ENCODE results near the gene CARD10. TPM values are rescaled to one million over a fixed set of nuclear protein-coding genes. Genes with fewer than 3 reads are reported as not detected.

Gene CARD10
- total and polyA plus RNA-seq, 4 donors, result 6.8 to 16.3 (median 10.2) TPM

- ATAC-seq (ENCODE audit: insufficient read depth, low FRiP score) (peak; percentile 60), DNase-seq (peak; percentile 95 to 96 (median 95))
- Histone ChIP-seq H3K4me1 (ENCODE audit: control insufficient read depth in 5 of 5, insufficient read depth in 5 of 5, low read length in 5 of 5) (peaks cover 0 to 42% (median 24%) of the 10 kb centered on the region in 5 donors), H3K27me3 (ENCODE audit: control insufficient read depth in 3 of 3, insufficient read depth in 3 of 3, low read length in 2 of 3) (no peaks in the 10 kb centered on the region), H3K36me3 (ENCODE audit: control insufficient read depth in 4 of 4, insufficient read depth in 4 of 4, low read length in 4 of 4) (peaks cover 0 to 13% (median 9%) of the 10 kb centered on the region in 4 donors), H3K9me3 (ENCODE audit: control insufficient read depth in 4 of 4, insufficient read depth in 3 of 4, low read length in 3 of 4) (no peaks in the 10 kb centered on the region), H3K27ac (ENCODE audit: low read depth in 1 of 2, low read length in 1 of 2) (peak overlapping the region; percentile 96 to 98), H3K9ac (ENCODE audit: insufficient read depth in 1 of 2, low read length in 2 of 2) (peak overlapping the region; percentile 72 to 79), H3K4me3 (peak overlapping the region; percentile 78)
- 2% methylated on average over 48 to 56 of the region's 56 CpGs for WGBS, 2 donors
- peak; percentile 65 for TF ChIP-seq CTCF (IDR thresholded peaks at IDR 0.05; ENCODE audit: control extremely low read depth, extremely low read depth)
These were observed 42.2 kb upstream of the CARD10 start for GRCh38 chr22:37561212-37562048.

DNA sequence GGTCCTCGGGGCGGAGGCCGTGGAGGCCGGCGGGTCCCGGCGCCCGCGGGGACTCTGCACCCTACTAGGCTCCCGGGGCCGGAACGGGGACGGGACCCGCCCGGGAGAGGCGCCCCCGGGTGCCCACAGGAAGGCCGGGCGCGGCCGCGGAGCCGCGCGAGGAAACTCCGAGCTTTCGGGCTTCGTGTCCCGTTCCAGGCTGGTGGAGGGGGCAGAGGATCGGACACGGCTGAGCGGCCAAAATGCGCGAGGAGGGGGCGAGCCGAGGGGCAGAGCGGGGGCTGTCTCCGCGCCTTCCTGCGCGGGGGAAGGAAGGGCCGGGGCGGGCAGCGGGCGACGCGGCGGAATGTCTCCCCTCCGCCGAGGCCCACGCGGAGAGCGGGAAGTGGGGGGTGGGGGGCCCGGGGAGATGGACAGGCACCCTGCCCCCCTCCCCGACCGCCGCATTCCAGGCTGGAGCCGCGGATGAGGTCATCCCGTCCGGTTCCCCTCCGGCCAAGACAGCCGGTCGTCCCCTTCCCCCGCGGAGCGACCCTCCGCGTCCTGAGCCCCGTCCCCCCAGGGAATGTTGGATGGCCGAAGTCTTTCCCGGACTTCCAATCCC is 41.5 kb upstream of the CARD10 start:
- TF ChIP-seq CTCF (IDR thresholded peaks at IDR 0.05; ENCODE audit: control extremely low read depth, extremely low read depth), result no peak
- WGBS, 2 donors, result 0 to 1% methylated on average over 50 to 70 of the region's 72 CpGs
- DNase-seq, result peak; percentile 65 to 78 (median 69)
- Histone ChIP-seq H3K9me3 (ENCODE audit: control insufficient read depth in 4 of 4, insufficient read depth in 3 of 4, low read length in 3 of 4) (no peaks in the 10 kb centered on the region), H3K27ac (ENCODE audit: low read depth in 1 of 2, low read length in 1 of 2) (peak overlapping the region; percentile 96 to 98), H3K27me3 (ENCODE audit: control insufficient read depth in 3 of 3, insufficient read depth in 3 of 3, low read length in 2 of 3) (no peaks in the 10 kb centered on the region), H3K9ac (ENCODE audit: insufficient read depth in 1 of 2, low read length in 2 of 2) (peak overlapping the region; percentile 72 to 79), H3K4me3 (peak overlapping the region; percentile 78), H3K36me3 (ENCODE audit: control insufficient read depth in 4 of 4, insufficient read depth in 4 of 4, low read length in 4 of 4) (peaks cover 0 to 7% (median 5%) of the 10 kb centered on the region in 4 donors), H3K4me1 (ENCODE audit: control insufficient read depth in 5 of 5, insufficient read depth in 5 of 5, low read length in 5 of 5) (peaks cover 0 to 44% (median 24%) of the 10 kb centered on the region in 5 donors)
- no peak for ATAC-seq (ENCODE audit: insufficient read depth, low FRiP score)

DNA sequence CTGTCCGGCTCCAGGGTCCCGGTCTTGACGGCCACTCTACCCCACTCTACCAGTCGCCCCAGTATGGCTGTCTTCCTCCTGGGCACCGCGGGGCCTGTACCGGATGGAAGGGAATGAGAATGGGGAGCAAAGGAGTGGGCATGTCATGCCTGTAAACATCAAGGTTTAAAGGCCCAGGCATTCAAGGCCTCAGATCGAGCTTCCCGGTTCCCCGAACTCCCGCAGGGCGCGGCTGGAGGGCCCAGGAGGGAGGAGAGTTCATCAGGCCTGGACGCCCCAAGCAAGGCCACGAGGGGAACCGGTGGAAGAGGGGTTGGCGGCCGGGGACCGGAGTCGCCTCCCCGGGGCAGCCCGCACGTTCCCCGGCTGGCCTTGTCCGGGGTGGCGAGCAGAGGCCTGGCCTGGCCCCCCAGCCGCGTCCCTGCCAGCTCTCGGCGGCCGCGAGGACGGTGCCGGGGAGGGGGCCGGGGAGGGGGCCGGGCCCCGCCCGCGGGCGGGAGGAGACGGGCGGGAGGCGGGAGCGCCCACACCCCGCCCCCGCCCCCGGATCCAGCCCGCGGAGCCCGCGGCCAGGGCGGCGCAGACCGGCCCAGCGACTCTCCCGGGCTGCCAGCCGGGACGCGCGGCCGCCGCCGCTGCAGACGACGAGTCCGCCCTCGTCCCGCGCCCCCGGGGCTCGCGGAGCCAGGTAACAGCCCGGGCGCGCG is 40.8 kb upstream of the CARD10 start, which contains the start of gene CDC42EP1:
Gene CDC42EP1 (plus strand): TSS at position 580 of the 707 bp plus-strand sequence. CDS start 5,870 bp downstream, outside the sequence.
- ATAC-seq (ENCODE audit: insufficient read depth, low FRiP score) (peak; percentile 59), DNase-seq (peak; percentile 72 to 83 (median 74))
- TF ChIP-seq CTCF (IDR thresholded peaks at IDR 0.05; ENCODE audit: control extremely low read depth, extremely low read depth), result no peak
- Histone ChIP-seq H3K36me3 (ENCODE audit: control insufficient read depth in 4 of 4, insufficient read depth in 4 of 4, low read length in 4 of 4) (peaks cover 0 to 7% (median 4%) of the 10 kb centered on the region in 4 donors), H3K9ac (ENCODE audit: insufficient read depth in 1 of 2, low read length in 2 of 2) (peak within 1 kb of the TSS; percentile 72 to 79), H3K27ac (ENCODE audit: low read depth in 1 of 2, low read length in 1 of 2) (peak within 1 kb of the TSS; percentile 96 to 98), H3K9me3 (ENCODE audit: control insufficient read depth in 4 of 4, insufficient read depth in 3 of 4, low read length in 3 of 4) (no peaks in the 10 kb centered on the region), H3K4me3 (peak within 1 kb of the TSS; percentile 78), H3K27me3 (ENCODE audit: control insufficient read depth in 3 of 3, insufficient read depth in 3 of 3, low read length in 2 of 3) (no peaks in the 10 kb centered on the region), H3K4me1 (ENCODE audit: control insufficient read depth in 5 of 5, insufficient read depth in 5 of 5, low read length in 5 of 5) (peaks cover 0 to 44% (median 24%) of the 10 kb centered on the region in 5 donors)
- 6 to 9% methylated on average over 50 to 76 of the region's 76 CpGs for WGBS, 2 donors

Measured in lung (tissue), 12 donors.